VCaP (cell line): Measurements from ENCODE around the gene ALCAM.

ENCODE experiments used
- H3K27ac ChIP-seq: fragments of 450-650 bp; 2 replicates; pipeline ENCODE4 v1.5.1; 2017
- TF ChIP-seq, protein P1 (sequence below): fragments of 450-650 bp; conservative IDR thresholded peaks from 2 replicates; pipeline ENCODE4 v1.5.1; 2017; ENCODE audit warnings: mild to moderate bottlenecking, moderate library complexity

Gene ALCAM

DNA sequence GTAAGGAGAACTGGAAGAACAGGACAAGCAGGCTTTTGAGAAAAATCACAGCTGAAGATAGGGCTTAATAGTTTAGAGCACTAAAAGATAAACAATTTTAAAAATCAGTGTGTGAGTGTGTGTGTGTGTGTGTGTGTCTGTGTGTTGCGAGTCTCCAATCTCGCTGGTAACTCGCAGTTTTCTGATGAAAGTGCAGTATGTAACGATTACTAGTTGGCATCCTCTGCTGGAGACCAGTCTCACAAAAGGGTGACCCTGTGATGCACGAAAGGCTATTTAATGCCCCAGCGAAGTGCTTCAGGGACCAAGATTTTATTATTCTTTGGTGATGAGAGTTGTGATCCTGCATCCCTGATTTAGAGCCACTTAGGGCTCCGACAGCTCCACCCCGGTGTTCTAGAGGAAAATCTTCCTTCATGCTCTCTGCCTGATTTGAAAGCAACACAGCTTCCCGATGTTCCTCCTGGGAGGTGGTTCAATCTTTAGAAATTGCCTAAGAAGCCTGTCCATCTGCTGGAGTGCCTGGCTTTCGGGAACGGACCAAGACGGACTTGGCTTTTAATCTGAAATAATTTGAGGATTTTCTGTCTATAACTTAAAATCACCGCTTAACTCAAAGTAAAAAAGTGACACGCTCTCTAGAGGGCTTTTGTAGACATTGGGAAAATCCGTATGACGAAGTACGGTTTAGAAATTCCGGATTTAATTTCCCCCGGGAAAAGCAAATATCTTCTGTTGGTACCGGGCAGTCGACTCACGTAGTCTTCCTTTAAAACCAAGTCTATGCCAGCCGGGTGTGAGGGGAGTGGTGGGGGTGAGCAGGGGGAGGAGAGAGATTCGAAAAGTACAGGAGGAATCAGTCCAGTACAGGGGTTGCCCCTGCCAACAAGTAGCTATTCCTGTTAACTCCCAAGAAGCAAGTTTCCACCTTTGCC lies 1.1 kb upstream of the ALCAM start:
- TF ChIP-seq, protein P1, sequence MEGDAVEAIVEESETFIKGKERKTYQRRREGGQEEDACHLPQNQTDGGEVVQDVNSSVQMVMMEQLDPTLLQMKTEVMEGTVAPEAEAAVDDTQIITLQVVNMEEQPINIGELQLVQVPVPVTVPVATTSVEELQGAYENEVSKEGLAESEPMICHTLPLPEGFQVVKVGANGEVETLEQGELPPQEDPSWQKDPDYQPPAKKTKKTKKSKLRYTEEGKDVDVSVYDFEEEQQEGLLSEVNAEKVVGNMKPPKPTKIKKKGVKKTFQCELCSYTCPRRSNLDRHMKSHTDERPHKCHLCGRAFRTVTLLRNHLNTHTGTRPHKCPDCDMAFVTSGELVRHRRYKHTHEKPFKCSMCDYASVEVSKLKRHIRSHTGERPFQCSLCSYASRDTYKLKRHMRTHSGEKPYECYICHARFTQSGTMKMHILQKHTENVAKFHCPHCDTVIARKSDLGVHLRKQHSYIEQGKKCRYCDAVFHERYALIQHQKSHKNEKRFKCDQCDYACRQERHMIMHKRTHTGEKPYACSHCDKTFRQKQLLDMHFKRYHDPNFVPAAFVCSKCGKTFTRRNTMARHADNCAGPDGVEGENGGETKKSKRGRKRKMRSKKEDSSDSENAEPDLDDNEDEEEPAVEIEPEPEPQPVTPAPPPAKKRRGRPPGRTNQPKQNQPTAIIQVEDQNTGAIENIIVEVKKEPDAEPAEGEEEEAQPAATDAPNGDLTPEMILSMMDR = no peak
- H3K27ac ChIP-seq = peak overlapping the region; percentile 62

DNA sequence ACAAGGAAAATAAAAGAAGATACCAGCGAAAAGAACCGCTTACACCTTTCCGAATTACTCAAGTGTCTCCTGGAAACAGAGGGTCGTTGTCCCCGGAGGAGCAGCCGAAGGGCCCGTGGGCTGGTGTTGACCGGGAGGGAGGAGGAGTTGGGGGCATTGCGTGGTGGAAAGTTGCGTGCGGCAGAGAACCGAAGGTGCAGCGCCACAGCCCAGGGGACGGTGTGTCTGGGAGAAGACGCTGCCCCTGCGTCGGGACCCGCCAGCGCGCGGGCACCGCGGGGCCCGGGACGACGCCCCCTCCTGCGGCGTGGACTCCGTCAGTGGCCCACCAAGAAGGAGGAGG lies 325 bp downstream of the ALCAM start:
- TF ChIP-seq, protein P1 = no peak
- H3K27ac ChIP-seq = peak overlapping the region; percentile 62

DNA sequence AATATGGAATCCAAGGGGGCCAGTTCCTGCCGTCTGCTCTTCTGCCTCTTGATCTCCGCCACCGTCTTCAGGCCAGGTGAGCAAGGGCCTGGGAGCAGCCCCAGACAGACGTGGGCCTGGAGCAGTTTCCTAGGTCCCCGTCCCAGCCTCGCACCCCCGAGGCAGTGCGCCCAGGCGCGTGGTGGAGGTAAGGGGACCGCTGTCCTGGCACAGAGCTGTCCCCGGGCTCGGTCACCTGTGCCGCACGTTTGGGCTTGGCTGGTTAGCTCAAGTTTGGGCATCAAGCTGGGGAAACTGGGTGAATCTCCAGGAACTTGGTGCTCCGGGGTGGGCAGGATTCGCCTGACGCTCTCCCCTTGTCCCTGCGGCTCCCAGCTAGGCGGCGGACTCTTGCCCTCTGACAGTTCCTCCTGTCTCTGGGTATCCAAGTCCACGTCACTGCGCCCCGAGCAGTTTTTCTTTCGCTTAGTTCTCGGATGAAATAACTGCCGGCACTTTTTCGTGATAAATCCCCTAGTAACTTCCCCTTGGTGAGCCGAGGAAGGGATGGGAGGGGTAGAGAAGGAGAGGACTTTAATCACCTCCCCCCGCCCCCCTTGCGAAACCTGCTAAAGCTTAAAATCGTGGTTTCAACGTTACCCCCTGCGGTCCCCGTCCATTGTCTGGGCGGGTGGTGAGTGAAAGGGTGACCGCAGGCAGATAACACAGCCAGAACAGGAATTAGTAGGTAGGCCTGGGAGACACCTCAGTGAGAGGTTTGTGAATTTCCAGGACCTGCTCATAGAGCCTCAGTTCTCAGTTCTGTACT lies 901 bp downstream of the ALCAM start:
- H3K27ac ChIP-seq = peak overlapping the region; percentile 62
- TF ChIP-seq, protein P1 = no peak

DNA sequence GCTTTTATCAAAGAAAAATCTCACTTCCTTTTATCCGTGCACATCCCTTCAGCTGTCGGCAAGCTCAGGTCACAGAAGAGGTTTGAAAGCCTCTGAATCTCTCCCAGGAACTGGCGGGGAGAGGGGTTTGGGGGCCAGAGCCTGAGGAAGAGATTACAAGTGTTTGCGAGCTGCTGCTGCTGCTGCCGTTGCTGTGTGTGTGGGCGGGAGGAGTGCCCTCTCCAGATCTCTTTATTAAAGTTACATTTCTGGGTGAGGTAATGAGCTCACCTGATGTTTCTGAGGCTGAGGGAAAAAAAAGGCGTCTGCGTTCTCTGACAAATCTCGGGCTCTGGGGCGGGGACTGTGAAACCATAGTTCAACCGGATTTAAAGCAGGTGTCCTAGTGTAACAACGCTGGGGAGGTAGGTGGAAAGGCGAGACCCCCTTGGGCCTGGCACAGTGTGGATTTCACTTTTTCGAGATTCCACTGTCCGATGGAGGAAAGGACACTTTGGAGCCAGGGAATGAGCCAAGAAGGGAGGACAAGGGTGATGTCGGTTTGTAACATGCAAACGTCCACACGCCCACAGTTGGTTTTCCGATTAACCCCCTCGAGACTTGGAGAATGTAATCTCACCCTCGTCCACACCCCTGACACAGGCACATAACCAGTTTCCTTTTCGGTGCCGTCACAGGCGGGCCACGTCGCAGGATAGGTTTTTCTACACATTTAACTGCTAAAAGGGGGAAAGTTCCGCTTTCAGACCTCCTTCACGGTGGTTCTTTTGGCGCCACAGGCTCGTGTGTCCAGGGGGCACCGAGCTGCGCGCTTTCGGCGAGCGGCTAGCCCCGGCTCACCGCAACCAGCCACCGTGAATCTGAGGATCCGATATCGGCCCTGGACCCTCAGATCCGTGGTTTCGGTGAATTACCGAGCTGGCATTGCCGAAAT lies 2.1 kb downstream of the ALCAM start:
- H3K27ac ChIP-seq = peak overlapping the region; percentile 75
- TF ChIP-seq, protein P1 = no peak

DNA sequence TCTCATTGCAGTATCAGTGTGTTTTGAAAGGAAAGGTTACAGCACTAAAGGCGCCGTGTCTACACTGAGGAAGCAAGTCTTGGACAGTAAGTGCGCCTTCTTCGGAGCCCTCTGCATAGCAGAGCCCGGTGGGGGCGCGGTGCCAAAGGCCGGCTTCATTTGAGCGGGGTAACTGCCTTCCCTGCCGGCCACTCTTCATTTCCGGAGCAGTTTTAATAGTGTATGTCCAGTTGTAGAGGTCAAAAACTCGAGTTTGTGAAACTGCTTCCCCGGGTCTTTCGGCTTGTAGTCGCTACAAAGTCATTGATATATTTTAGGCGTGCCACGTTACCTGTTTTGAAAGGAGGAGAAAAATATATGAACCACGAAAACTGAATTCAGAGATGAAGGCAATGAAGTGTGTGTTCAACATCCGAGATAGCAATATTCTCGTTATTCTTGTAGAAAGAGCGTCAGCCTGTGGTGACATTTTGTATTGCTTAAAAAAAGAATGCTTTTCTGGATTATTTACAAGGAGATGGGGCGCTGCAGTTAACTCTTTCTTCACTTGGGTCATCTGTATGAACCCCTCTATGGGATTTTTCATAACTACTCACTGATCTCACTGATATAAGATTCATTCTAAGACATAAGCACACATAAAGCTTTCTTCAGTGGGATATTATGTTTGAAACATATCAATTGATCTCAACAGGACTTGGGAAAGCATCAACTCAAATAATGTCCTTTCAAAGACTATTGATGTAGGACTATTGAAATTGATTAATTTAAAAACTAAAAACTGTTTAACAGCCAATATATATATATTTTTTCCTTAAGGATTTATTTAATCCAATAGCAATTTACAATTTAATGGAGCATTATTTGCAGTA lies 3.0 kb downstream of the ALCAM start:
- TF ChIP-seq, protein P1 = peak; percentile 86
- peak overlapping the region; percentile 75 for H3K27ac ChIP-seq

DNA sequence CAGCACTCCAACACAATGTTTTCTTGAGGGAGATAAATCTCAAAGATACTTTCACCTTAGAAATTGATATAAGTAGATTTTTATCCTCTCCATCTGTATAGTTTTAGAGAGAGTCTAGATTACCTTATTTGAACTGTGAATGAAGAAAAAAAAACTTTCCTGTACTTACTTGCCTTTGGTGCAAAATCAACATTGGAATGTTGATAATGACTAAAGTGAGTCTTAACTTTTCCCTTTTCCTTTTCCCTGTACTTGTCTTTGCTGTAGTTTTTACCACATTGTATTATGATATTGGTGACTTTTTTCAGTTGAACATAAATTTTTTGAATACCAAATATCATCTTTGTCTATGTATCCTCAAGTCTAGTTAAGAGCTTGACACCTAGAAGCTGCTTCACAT lies 6.7 kb downstream of the ALCAM start:
- H3K27ac ChIP-seq = no peak overlapping the region
- TF ChIP-seq, protein P1 = no peak
